Measurements from ENCODE around the gene GNB5. TPM values are rescaled to one million over a fixed set of nuclear protein-coding genes. Genes with fewer than 3 reads are reported as not detected.

GNB5 gene
- total RNA-seq, 1 experiment from 2014 or later = 26.0 TPM

- no peak for TF ChIP-seq EZH2 (IDR thresholded peaks at IDR 0.05; ENCODE audit: low read depth)
- TF ChIP-seq CTCF (conservative IDR thresholded peaks at IDR 0.05) = no peak
- no peaks in the 10 kb centered on the region for H3K9me3 ChIP-seq (ENCODE audit: insufficient read depth, low read depth)
- no peaks in the 10 kb centered on the region for H3K36me3 ChIP-seq (ENCODE audit: low read depth)
- H3K27ac ChIP-seq = no peak overlapping the region
- no peak for DNase-seq
- no peaks in the 10 kb centered on the region for H3K9me2 ChIP-seq (ENCODE audit: insufficient read depth)
- no peaks in the 10 kb centered on the region for H3K4me1 ChIP-seq (replicated peaks; ENCODE audit: insufficient read depth)
- H4K20me1 ChIP-seq (ENCODE audit: insufficient read depth) = no peaks in the 10 kb centered on the region
- no peaks in the 10 kb centered on the region for H3F3A ChIP-seq (ENCODE audit: insufficient read depth, low read depth)
- no peak overlapping the region for H3K4me2 ChIP-seq
- intact Hi-C loops (cut with micrococcal nuclease; ENCODE audit: unreplicated experiment) = no loop called here
- H2AFZ ChIP-seq = no peak overlapping the region
- POLR2A ChIA-PET (ENCODE audit: unreplicated experiment) = no interaction called here
- BruUV-seq (replicated peaks) = no TSS peak
- CTCF ChIA-PET = interaction anchor here (0.6 kb wide), 1 partner anchor 159 kb away, joined by 5 read pairs; no protein-coding TSS in a partner anchor
- no peaks in the 10 kb centered on the region for H3K27me3 ChIP-seq (ENCODE audit: insufficient read depth, low read depth)
- H3K79me2 ChIP-seq (ENCODE audit: low read depth) = no peaks in the 10 kb centered on the region
- no peak overlapping the region for H3K4me3 ChIP-seq
These were observed 57.5 kb downstream of the GNB5 start for GRCh38 chr15:52133510-52134220.

GRCh38 chr15:52132066-52132465 is 59.1 kb downstream of the GNB5 start:
- no peaks in the 10 kb centered on the region for H3K27me3 ChIP-seq (ENCODE audit: insufficient read depth, low read depth)
- POLR2A ChIA-PET (ENCODE audit: unreplicated experiment) = no interaction called here

GRCh38 chr15:52128568-52128967 is 62.6 kb downstream of the GNB5 start:
- TF ChIP-seq EZH2 (IDR thresholded peaks at IDR 0.05; ENCODE audit: low read depth) = no peak
- no peak for TF ChIP-seq CTCF (conservative IDR thresholded peaks at IDR 0.05)
- POLR2A ChIA-PET (ENCODE audit: unreplicated experiment) = no interaction called here
- Histone ChIP-seq H3K4me2 (no peak overlapping the region), H3K27me3 (ENCODE audit: insufficient read depth, low read depth) (no peaks in the 10 kb centered on the region), H3F3A (ENCODE audit: insufficient read depth, low read depth) (peaks cover 9% of the 10 kb centered on the region; the same call in 1 of the 2 replicates), H3K9me2 (ENCODE audit: insufficient read depth) (no peaks in the 10 kb centered on the region), H4K20me1 (ENCODE audit: insufficient read depth) (no peaks in the 10 kb centered on the region), H3K4me3 (no peak overlapping the region), H3K4me1 (replicated peaks; ENCODE audit: insufficient read depth) (peaks cover 17% of the 10 kb centered on the region), H3K27ac (no peak overlapping the region), H3K79me2 (ENCODE audit: low read depth) (no peaks in the 10 kb centered on the region), H3K36me3 (ENCODE audit: low read depth) (no peaks in the 10 kb centered on the region), H3K9me3 (ENCODE audit: insufficient read depth, low read depth) (no peaks in the 10 kb centered on the region), H2AFZ (no peak overlapping the region)
- CTCF ChIA-PET = no interaction called here
- BruUV-seq (replicated peaks) = no TSS peak
- intact Hi-C loops (cut with micrococcal nuclease; ENCODE audit: unreplicated experiment) = no loop called here
- DNase-seq = no peak

More at GRCh38 chr15:52132066-52132465, 59.1 kb downstream of the GNB5 start:
- Histone ChIP-seq H3K9me2 (ENCODE audit: insufficient read depth) (no peaks in the 10 kb centered on the region), H3K9me3 (ENCODE audit: insufficient read depth, low read depth) (no peaks in the 10 kb centered on the region), H3K36me3 (ENCODE audit: low read depth) (no peaks in the 10 kb centered on the region), H3K27ac (no peak overlapping the region), H3F3A (ENCODE audit: insufficient read depth, low read depth) (no peaks in the 10 kb centered on the region), H3K4me1 (replicated peaks; ENCODE audit: insufficient read depth) (no peaks in the 10 kb centered on the region), H3K4me3 (no peak overlapping the region), H3K4me2 (no peak overlapping the region), H4K20me1 (ENCODE audit: insufficient read depth) (no peaks in the 10 kb centered on the region), H3K79me2 (ENCODE audit: low read depth) (no peaks in the 10 kb centered on the region), H2AFZ (no peak overlapping the region)
- DNase-seq = no peak
- CTCF ChIA-PET = no interaction called here
- BruUV-seq (replicated peaks) = no TSS peak
- intact Hi-C loops (cut with micrococcal nuclease; ENCODE audit: unreplicated experiment) = no loop called here
- no peak for TF ChIP-seq CTCF (conservative IDR thresholded peaks at IDR 0.05)
